Measurements from ENCODE around the gene PELO.
"Not testable (repeated sequence)": the region's sequence is repeated elsewhere in the genome, so short reads cannot be mapped to it uniquely, and the experiment has no call there.

Gene PELO, protein sequence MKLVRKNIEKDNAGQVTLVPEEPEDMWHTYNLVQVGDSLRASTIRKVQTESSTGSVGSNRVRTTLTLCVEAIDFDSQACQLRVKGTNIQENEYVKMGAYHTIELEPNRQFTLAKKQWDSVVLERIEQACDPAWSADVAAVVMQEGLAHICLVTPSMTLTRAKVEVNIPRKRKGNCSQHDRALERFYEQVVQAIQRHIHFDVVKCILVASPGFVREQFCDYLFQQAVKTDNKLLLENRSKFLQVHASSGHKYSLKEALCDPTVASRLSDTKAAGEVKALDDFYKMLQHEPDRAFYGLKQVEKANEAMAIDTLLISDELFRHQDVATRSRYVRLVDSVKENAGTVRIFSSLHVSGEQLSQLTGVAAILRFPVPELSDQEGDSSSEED

DNA sequence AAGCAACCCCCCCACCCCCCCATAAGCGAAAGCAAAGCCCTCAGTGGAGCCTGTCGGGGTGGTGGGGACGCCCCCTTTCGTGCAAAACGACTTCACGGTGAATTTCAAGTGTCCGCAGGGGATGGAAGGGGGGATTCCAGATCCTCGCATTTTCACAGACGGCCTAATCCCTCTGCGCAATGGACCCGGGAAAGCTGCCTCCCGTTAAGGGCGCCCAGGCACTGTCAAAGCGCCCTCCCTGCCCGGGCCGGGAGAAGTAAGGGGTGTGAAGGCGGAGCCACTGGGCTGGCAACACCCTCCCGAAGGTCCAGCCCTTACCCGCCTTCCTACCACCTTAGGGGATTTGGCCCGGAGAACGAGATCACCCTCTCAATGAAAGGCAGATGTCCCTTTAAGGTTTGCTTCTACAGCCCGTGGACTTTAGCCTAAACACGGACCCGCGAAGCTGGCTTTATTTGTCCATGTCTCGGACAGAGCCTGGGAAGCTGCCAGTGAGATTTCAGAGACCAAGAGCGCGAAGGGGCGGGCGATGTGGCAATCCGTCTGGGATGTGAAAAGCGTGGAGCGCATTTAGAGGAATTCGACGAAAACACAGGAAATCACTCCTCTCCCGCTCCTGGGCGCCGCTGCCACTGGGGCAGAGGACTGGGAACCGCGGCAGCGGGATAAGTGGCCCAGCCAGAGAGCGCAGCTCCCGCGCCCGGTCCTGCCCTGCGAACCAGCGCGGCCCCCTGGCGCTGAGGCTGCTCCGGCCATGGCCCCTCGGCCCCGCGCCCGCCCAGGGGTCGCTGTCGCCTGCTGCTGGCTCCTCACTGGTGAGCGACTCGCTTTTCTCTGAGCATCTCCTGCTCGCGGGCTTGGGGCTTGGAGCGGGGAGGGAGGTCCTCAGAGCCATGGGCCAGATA is at the start of gene PELO, which contains the start of gene ITGA1:
Gene PELO, plus strand, starts transcription at position 317 of the 905 bp plus-strand sequence. CDS start 12,479 bp downstream, outside the sequence.
Gene ITGA1, plus strand, starts transcription at position 317 of the 905 bp plus-strand sequence. Its CDS starts 438 bp downstream, at position 755.
- Histone ChIP-seq H3K27ac (ENCODE audit: low read depth, low read length) (peak within 1 kb of the TSS; percentile 89), H3K9ac (ENCODE audit: low read length in 5 of 5) (peak within 1 kb of the TSS; percentile 78 to 95 (median 83)), H3K4me1 (ENCODE audit: control insufficient read depth in 5 of 5, insufficient read depth in 5 of 5, low read length in 5 of 5) (peaks cover 0 to 37% (median 30%) of the 10 kb centered on the region in 5 donors), H3K27me3 (ENCODE audit: control insufficient read depth in 5 of 5, insufficient read depth in 4 of 5, low read length in 5 of 5) (no peaks in the 10 kb centered on the region), H3K9me3 (ENCODE audit: control insufficient read depth in 5 of 5, low read length in 5 of 5) (no peaks in the 10 kb centered on the region), H3K36me3 (ENCODE audit: control insufficient read depth in 5 of 5, insufficient read depth in 5 of 5, low read length in 5 of 5) (no peaks in the 10 kb centered on the region), H3K4me3 (ENCODE audit: low read depth in 1 of 5, low read length in 5 of 5) (peak within 1 kb of the TSS; percentile 78 to 94 (median 84))

DNA sequence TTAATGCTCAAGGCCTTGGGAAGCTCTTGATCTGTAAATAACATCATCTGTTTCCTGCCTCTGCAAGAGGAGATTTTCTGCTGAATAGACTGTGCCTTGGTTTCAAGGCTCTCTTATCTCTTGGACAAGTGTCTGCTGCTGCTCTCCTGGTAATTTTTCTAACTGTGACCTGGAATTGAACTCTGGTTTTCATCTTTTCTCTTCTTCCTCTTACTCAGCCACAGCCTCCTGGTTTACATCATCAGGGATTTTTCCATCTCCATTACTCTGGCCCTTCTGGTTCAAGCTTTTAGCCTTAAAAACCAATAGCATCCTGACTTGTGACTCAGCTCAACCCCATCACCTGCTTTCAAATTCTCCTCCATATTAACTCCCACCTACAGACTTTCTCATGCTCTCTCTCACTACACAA is 49.6 kb upstream of the PELO start:
- H3K27ac ChIP-seq (ENCODE audit: low read depth, low read length): no peak overlapping the region
- peaks cover 0 to 2% (median 0%) of the 10 kb centered on the region in 5 donors for H3K9me3 ChIP-seq (ENCODE audit: control insufficient read depth in 5 of 5, low read length in 5 of 5)

DNA sequence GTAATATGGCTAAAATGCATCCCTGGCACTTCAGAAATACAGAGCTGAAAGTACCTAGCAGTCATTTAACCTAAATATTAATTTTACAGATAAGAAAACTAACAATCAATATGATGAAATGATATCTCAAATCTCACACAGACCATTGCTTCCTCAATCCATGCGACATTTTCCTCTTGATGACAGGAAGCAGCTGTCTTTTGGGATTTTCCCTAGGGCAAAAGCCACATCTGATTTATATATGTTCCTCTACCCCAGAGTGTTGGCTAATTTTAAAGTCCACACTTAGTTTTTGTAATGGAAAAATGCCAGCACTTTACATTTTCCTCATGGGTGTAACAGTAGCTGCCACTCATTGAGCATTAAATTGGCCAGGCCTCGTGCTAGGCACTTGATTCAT is 47.7 kb upstream of the PELO start:
- Histone ChIP-seq H3K9ac (ENCODE audit: low read length in 5 of 5) (no peak overlapping the region), H3K27me3 (ENCODE audit: control insufficient read depth in 5 of 5, insufficient read depth in 4 of 5, low read length in 5 of 5) (no peaks in the 10 kb centered on the region), H3K4me1 (ENCODE audit: control insufficient read depth in 5 of 5, insufficient read depth in 5 of 5, low read length in 5 of 5) (peaks cover 0 to 23% (median 6%) of the 10 kb centered on the region in 5 donors), H3K9me3 (ENCODE audit: control insufficient read depth in 5 of 5, low read length in 5 of 5) (peaks cover 0 to 2% (median 0%) of the 10 kb centered on the region in 5 donors), H3K36me3 (ENCODE audit: control insufficient read depth in 5 of 5, insufficient read depth in 5 of 5, low read length in 5 of 5) (no peaks in the 10 kb centered on the region), H3K4me3 (ENCODE audit: low read depth in 1 of 5, low read length in 5 of 5) (no peak overlapping the region), H3K27ac (ENCODE audit: low read depth, low read length) (no peak overlapping the region)

More for the DNA sequence above, 49.6 kb upstream of the PELO start:
- H3K4me3 ChIP-seq (ENCODE audit: low read depth in 1 of 5, low read length in 5 of 5): no peak overlapping the region
- H3K36me3 ChIP-seq (ENCODE audit: control insufficient read depth in 5 of 5, insufficient read depth in 5 of 5, low read length in 5 of 5): no peaks in the 10 kb centered on the region
- H3K9ac ChIP-seq (ENCODE audit: low read length in 5 of 5): no peak overlapping the region
- no peaks in the 10 kb centered on the region for H3K27me3 ChIP-seq (ENCODE audit: control insufficient read depth in 5 of 5, insufficient read depth in 4 of 5, low read length in 5 of 5)
- peaks cover 0 to 4% (median 0%) of the 10 kb centered on the region in 5 donors for H3K4me1 ChIP-seq (ENCODE audit: control insufficient read depth in 5 of 5, insufficient read depth in 5 of 5, low read length in 5 of 5)

DNA sequence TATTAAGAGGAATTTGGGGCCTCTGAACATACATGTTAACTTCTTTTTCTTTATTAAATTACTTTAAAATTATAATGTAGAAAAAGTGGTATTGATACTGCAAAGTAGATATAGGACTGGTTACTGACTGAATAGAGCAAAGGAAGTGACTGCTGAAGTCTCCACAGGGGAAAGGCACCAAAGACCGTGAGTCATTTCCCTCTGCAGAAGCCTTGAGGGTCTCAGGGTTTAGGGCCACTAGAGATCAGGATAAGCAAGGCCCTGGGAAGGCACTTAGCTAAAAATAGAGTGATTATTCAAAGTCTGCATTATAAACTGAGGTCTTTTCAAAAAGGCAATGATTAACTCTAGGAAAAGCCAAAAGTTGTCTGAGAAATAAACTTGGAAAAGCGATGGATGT is 44.7 kb upstream of the PELO start:
- H3K27me3 ChIP-seq (ENCODE audit: control insufficient read depth in 5 of 5, insufficient read depth in 4 of 5, low read length in 5 of 5): no peaks in the 10 kb centered on the region
- H3K9ac ChIP-seq (ENCODE audit: low read length in 5 of 5): no peak overlapping the region
- H3K27ac ChIP-seq (ENCODE audit: low read depth, low read length): no peak overlapping the region
- H3K9me3 ChIP-seq (ENCODE audit: control insufficient read depth in 5 of 5, low read length in 5 of 5): no peaks in the 10 kb centered on the region
- H3K4me3 ChIP-seq (ENCODE audit: low read depth in 1 of 5, low read length in 5 of 5): no peak overlapping the region
- H3K4me1 ChIP-seq (ENCODE audit: control insufficient read depth in 5 of 5, insufficient read depth in 5 of 5, low read length in 5 of 5): peaks cover 0 to 24% (median 6%) of the 10 kb centered on the region in 5 donors
- H3K36me3 ChIP-seq (ENCODE audit: control insufficient read depth in 5 of 5, insufficient read depth in 5 of 5, low read length in 5 of 5): no peaks in the 10 kb centered on the region

DNA sequence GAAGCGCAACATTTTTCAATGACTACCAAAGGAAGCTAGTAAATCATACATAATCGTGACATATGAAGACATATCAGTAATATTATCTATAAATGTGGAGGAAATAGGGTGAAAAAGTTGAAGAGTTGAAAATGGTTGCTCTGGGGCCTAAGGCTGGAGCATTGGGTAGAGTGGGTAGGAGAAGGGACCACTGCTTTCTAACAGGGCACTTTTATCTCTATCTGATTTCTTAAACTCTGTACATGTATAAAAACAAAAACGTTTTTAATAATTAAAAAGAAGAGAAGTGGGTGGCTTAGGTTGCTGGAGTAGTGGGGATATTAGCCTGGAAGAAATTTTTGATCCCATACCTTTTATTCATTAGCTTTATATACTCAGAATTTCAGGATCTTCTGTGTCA is 44.2 kb upstream of the PELO start:
- Histone ChIP-seq H3K9ac (ENCODE audit: low read length in 5 of 5) (no peak overlapping the region), H3K27me3 (ENCODE audit: control insufficient read depth in 5 of 5, insufficient read depth in 4 of 5, low read length in 5 of 5) (no peaks in the 10 kb centered on the region), H3K9me3 (ENCODE audit: control insufficient read depth in 5 of 5, low read length in 5 of 5) (no peaks in the 10 kb centered on the region), H3K4me3 (ENCODE audit: low read depth in 1 of 5, low read length in 5 of 5) (no peak overlapping the region), H3K4me1 (ENCODE audit: control insufficient read depth in 5 of 5, insufficient read depth in 5 of 5, low read length in 5 of 5) (peaks cover 0 to 24% (median 6%) of the 10 kb centered on the region in 5 donors), H3K36me3 (ENCODE audit: control insufficient read depth in 5 of 5, insufficient read depth in 5 of 5, low read length in 5 of 5) (no peaks in the 10 kb centered on the region), H3K27ac (ENCODE audit: low read depth, low read length) (peak overlapping the region; percentile 49)

DNA sequence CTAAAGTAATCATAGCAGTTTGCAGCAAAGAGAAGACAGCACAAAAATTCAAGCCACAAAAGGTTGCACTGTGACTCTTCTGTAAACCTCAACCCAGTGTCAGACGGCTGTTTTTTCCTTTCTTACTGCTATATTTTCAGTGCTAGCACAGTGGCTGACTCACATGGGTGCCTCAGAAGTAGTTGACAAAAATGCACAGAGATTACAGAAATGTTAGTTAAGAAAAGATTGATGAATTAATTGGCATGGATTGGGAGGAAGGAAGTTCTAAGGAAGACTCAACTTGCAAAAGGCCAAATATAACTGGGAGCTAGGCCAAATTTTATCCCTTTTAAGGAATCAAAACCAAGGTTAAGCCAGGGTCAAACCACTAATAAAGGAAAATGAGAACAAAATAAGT is 43.7 kb upstream of the PELO start:
- Histone ChIP-seq H3K27me3 (ENCODE audit: control insufficient read depth in 5 of 5, insufficient read depth in 4 of 5, low read length in 5 of 5) (no peaks in the 10 kb centered on the region), H3K27ac (ENCODE audit: low read depth, low read length) (no peak overlapping the region), H3K9ac (ENCODE audit: low read length in 5 of 5) (no peak overlapping the region), H3K9me3 (ENCODE audit: control insufficient read depth in 5 of 5, low read length in 5 of 5) (no peaks in the 10 kb centered on the region), H3K4me3 (ENCODE audit: low read depth in 1 of 5, low read length in 5 of 5) (no peak overlapping the region), H3K36me3 (ENCODE audit: control insufficient read depth in 5 of 5, insufficient read depth in 5 of 5, low read length in 5 of 5) (no peaks in the 10 kb centered on the region), H3K4me1 (ENCODE audit: control insufficient read depth in 5 of 5, insufficient read depth in 5 of 5, low read length in 5 of 5) (peaks cover 0 to 24% (median 6%) of the 10 kb centered on the region in 5 donors)

DNA sequence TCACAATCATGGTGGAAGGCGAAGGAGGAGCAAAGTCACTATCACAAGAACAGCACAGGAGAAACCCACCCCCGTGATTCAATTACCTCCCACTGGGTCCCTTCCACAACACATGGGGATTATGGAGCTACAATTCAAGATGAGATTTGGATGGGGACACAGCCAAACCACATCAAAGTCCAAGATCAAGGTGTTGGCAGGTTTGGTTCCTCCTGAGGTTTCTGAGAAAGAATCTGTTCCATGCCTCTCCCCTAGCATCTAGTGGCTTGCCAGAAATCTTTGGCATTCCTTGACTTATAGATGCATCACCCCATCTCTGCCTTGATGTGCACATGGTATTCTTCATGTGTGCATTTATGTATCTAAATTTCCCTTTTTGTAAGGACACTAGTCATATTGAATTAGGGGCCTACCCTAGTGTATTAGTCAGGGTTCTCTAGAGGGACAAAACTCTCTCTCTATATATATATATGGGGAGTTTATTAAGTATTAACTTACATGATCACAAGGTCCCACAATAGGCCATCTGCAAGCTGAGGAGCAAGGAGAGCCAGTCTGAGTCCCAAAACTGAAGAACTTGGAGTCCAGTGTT is 42.8 kb upstream of the PELO start:
- not testable (repeated sequence) for H3K36me3 ChIP-seq (ENCODE audit: control insufficient read depth in 5 of 5, insufficient read depth in 5 of 5, low read length in 5 of 5); H3K27ac ChIP-seq (ENCODE audit: low read depth, low read length); H3K27me3 ChIP-seq (ENCODE audit: control insufficient read depth in 5 of 5, insufficient read depth in 4 of 5, low read length in 5 of 5); H3K9ac ChIP-seq (ENCODE audit: low read length in 5 of 5); H3K9me3 ChIP-seq (ENCODE audit: control insufficient read depth in 5 of 5, low read length in 5 of 5); H3K4me3 ChIP-seq (ENCODE audit: low read depth in 1 of 5, low read length in 5 of 5)
- peaks cover 0 to 24% (median 6%) of the 10 kb centered on the region in 5 donors for H3K4me1 ChIP-seq (ENCODE audit: control insufficient read depth in 5 of 5, insufficient read depth in 5 of 5, low read length in 5 of 5)

DNA sequence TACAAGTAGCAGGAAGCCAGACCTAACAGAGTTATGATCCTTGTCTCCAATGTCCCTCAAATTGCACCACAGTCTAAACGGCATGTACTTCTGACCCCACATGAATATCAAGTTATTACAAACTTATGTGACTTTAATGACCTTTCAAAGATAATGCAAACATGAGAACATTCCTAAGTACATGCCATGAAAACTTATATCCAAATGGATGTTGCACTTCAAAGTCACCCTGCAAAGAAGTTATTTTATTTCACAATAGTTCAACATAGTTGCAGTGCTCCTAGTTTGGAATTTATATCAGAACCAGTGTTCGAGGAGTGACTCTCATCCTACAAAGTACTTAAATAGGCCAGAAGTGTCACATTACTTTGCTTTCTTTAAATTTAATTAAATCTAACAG is 41.2 kb upstream of the PELO start:
- peaks cover 0 to 21% (median 6%) of the 10 kb centered on the region in 5 donors for H3K4me1 ChIP-seq (ENCODE audit: control insufficient read depth in 5 of 5, insufficient read depth in 5 of 5, low read length in 5 of 5)
- no peak overlapping the region for H3K9ac ChIP-seq (ENCODE audit: low read length in 5 of 5)
- H3K36me3 ChIP-seq (ENCODE audit: control insufficient read depth in 5 of 5, insufficient read depth in 5 of 5, low read length in 5 of 5): no peaks in the 10 kb centered on the region
- no peaks in the 10 kb centered on the region for H3K9me3 ChIP-seq (ENCODE audit: control insufficient read depth in 5 of 5, low read length in 5 of 5)
- H3K4me3 ChIP-seq (ENCODE audit: low read depth in 1 of 5, low read length in 5 of 5): no peak overlapping the region
- H3K27me3 ChIP-seq (ENCODE audit: control insufficient read depth in 5 of 5, insufficient read depth in 4 of 5, low read length in 5 of 5): no peaks in the 10 kb centered on the region
- H3K27ac ChIP-seq (ENCODE audit: low read depth, low read length): no peak overlapping the region

DNA sequence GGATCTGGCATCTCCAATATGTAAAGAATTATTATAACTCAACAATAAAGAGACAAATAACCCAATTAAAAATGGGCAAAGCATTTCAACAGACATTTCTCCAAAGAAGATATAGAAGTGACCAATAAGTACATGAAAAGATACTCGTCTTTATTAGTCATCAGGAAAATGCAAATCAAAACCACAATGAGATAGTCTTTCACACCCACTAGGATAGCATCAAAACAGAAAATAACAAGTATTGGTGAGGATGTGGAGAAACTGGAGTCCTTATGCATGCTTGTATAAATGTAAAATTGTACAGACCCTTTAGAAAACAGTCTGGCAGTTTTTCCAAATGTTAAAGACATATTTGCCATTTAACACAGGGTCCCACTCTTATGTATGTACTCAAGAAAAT is 39.1 kb upstream of the PELO start:
- Histone ChIP-seq H3K36me3 (ENCODE audit: control insufficient read depth in 5 of 5, insufficient read depth in 5 of 5, low read length in 5 of 5) (no peaks in the 10 kb centered on the region), H3K27ac (ENCODE audit: low read depth, low read length) (no peak overlapping the region), H3K27me3 (ENCODE audit: control insufficient read depth in 5 of 5, insufficient read depth in 4 of 5, low read length in 5 of 5) (no peaks in the 10 kb centered on the region), H3K4me3 (ENCODE audit: low read depth in 1 of 5, low read length in 5 of 5) (no peak overlapping the region), H3K4me1 (ENCODE audit: control insufficient read depth in 5 of 5, insufficient read depth in 5 of 5, low read length in 5 of 5) (peaks cover 0 to 15% (median 6%) of the 10 kb centered on the region in 5 donors), H3K9me3 (ENCODE audit: control insufficient read depth in 5 of 5, low read length in 5 of 5) (no peaks in the 10 kb centered on the region), H3K9ac (ENCODE audit: low read length in 5 of 5) (no peak overlapping the region)

All from subcutaneous abdominal adipose tissue (tissue), 5 donors.